H1 (cell line): ENCODE data around the gene ADGRD2.

ENCODE experiments used
- JUN ChIP-seq: IDR thresholded peaks from 2 replicates; pipeline ENCODE4 v1.6.1; 2011; ENCODE audit warnings: low read depth, mild to moderate bottlenecking, improper control_type of control experiment, low read length
- SAP30 ChIP-seq: fragments of 300-600 bp; sonication (generic); IDR thresholded peaks from 2 replicates; pipeline ENCODE4 v1.7.1; 2012; ENCODE audit warnings: low read length, moderate library complexity, mild to moderate bottlenecking, inconsistent platforms; ENCODE audit not compliant: insufficient read depth, insufficient replicate concordance

- TF ChIP-seq JUN (no peak), SAP30 (no peak)
Observed at GRCh38 chr9:124481115-124481514, 30.9 kb downstream of the ADGRD2 start.
